HFF-Myc (cell line): Measurements from ENCODE around the gene ARSI.

ENCODE experiments used
- DNase-seq: peaks from one replicate; pipeline ENCODE4 v3.0.0-alpha.2; 2011; ENCODE audit warnings: low read depth; ENCODE audit errors: extremely low read depth
- H3K4me3 ChIP-seq: replicated peaks from 2 replicates; pipeline ENCODE4 v1.5.1; 2011; ENCODE audit warnings: low read depth, mild to moderate bottlenecking, control low read depth, low read length
- TF ChIP-seq, protein P1 (sequence below): IDR thresholded peaks from 2 replicates; pipeline ENCODE4 v1.5.1; 2012; ENCODE audit warnings: mild to moderate bottlenecking, low read depth, low read length, control low read depth; ENCODE audit errors: missing control alignments

Gene ARSI

DNA sequence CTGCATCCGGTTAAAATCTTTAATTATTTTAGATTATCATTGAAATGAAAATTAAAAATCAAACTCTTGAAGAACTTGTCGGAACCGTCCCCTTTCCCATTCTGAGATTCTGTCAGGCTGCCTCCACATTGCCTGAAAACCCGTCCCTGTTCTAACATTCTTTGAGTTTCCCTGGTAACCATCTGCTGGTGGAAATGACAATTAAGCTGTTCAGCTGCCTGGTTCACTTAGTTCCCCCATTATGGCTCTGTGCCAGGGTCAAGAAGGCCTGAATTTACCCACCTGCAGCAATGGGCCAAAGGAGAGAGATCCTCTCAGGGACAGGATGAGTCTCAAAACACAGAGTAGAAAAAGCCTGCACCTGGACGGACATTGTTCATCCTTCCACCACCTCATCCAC is 43.0 kb upstream of the ARSI start:
- TF ChIP-seq, protein P1, sequence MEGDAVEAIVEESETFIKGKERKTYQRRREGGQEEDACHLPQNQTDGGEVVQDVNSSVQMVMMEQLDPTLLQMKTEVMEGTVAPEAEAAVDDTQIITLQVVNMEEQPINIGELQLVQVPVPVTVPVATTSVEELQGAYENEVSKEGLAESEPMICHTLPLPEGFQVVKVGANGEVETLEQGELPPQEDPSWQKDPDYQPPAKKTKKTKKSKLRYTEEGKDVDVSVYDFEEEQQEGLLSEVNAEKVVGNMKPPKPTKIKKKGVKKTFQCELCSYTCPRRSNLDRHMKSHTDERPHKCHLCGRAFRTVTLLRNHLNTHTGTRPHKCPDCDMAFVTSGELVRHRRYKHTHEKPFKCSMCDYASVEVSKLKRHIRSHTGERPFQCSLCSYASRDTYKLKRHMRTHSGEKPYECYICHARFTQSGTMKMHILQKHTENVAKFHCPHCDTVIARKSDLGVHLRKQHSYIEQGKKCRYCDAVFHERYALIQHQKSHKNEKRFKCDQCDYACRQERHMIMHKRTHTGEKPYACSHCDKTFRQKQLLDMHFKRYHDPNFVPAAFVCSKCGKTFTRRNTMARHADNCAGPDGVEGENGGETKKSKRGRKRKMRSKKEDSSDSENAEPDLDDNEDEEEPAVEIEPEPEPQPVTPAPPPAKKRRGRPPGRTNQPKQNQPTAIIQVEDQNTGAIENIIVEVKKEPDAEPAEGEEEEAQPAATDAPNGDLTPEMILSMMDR: no peak
- no peak overlapping the region for H3K4me3 ChIP-seq
- no peak for DNase-seq

DNA sequence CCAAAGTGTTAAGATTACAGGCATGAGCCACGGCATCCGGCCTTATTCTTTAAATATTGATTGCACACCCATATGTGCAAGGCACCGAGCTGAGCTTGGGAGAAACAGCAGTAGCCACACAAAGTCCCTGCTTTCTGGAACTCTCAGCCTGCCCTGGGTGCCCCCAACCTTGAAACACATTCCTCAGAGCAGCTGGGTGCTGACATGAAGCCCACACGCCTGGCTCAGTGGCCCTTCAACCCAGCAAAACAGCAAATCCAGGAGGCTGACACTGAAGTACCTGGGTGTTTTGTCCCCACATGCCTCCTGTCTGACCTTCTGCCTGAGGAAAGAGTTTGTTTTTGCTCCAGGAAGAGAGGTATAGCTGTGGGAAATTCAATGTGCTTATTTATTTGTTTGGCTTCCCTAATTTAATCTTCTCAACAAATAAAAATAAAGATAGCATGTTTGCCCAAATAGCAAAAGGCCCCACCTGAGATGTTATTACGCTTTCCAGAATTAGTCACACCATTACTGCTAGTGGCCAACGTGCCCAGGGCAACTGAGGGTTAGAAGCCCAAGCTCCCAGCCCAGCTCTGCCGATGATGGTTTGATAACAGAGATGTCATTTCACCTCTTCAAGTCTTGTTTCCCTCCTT is 41.4 kb upstream of the ARSI start:
- TF ChIP-seq, protein P1: no peak
- DNase-seq: no peak
- no peak overlapping the region for H3K4me3 ChIP-seq

DNA sequence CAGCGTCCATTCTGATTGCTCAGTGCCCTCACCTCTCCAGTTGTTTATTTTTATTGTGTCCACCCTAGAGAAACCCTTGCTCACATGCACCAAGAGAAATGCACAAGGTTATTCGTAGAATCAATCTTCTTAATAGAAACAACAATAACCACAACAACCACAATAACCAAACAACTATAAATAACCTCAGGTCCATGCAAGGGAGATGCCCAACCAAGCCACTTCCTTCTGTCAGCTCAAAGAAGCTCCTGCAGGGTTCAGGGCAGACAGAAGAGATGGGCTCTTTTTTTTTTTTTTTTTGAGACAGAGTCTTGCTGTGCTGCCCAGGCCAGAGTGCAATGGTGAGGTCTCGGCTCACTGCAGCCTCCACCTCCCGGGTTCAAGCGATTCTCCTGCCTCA is 39.9 kb upstream of the ARSI start:
- TF ChIP-seq, protein P1: no peak
- DNase-seq: no peak
- no peak overlapping the region for H3K4me3 ChIP-seq

DNA sequence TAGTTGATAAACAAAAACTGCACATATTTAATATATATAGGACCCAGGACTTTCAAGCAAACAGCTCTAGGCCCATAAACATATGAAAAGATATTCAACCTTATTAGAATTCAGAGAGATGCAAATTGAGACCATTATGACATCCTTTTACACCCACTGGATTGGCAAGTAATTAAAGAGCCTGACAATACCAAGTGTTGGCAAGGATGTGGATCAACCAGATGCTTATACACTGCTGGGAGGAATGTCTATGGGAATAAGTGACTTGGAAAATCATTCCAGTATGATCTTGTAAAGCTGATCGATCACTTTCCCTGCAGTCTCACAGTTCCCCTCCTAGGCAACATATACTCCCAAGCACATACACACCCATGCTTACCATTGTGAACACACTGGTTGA is 39.3 kb upstream of the ARSI start:
- no peak overlapping the region for H3K4me3 ChIP-seq
- no peak for DNase-seq
- TF ChIP-seq, protein P1: no peak

DNA sequence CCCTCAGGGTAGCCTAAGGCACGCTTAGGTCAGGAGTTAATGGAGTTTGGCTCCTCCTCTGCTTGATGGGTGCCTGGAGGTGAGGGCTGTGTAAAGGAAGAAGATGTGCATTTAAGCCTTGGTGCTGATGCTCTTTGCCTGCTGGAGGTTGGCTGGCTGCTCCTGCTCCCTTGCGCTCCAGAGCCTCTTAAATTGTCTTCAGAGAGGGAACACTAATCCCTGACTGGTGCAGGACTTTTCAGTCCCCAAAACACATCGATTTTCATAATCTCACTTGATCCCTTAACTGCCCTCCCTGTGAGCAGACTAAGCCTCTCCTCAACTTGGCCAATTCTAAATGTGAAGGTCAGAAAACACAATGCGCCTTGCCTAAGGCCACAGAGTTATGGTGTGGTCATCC is 38.6 kb upstream of the ARSI start:
- TF ChIP-seq, protein P1: no peak
- no peak for DNase-seq
- no peak overlapping the region for H3K4me3 ChIP-seq

DNA sequence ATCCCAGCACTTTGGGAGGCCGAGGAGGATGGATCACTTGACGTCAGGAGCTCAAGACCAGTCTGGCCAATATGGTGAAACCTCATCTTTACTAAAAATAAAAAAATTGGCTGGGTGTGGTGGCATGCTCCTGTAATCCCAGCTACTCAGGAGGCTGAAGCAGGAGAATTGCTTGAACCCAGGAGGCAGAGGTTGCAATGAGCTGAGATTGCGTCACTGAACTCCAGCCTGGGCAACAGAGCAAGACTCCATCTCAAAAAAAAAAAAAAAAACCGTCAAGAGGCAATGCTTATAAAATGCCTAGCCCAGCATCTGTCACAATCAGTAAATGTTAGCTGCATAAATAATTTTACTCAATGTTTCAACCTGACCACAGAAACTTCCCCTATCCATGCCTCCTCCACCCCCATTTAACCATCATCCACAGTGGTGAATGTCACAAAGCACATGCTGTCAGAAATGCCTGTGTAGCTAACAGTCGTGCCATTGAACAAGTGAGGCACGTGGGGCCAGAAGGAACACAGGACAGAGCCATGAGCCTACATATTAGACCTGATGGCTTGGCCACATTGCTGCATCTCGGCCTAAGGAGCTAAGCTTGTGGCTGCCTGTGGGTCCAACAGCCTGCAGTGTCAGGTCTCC is 38.0 kb upstream of the ARSI start:
- TF ChIP-seq, protein P1: no peak

More for the DNA sequence above, 38.0 kb upstream of the ARSI start:
- no peak overlapping the region for H3K4me3 ChIP-seq
- no peak for DNase-seq
